Central memory CD8-positive, alpha-beta T cell (primary cell): ENCODE measurements around the gene FLOT2.

Source experiments
- ATAC-seq: fragments of 150-1000 bp; cut with Tn5 transposase; replicated peaks from 2 replicates; pipeline ENCODE4 v1.10.0; 2022; ENCODE audit warnings: mild to moderate bottlenecking, moderate FRiP score, moderate number of reproducible peaks; ENCODE audit not compliant: poor library complexity, severe bottlenecking; ENCODE audit errors: extremely low read depth
- DNase-seq, 2 donors: peaks; one replicate each; pipeline ENCODE4 v3.0.0; 2021; ENCODE audit warnings: low spot score in 2 of 2
- H3K27ac Mint-ChIP-seq: one replicate; pipeline ENCODE4 v1.8.0; 2022; ENCODE audit warnings: low read depth, mild to moderate bottlenecking, moderate library complexity, mixed read lengths
- H3K27me3 Mint-ChIP-seq: one replicate; pipeline ENCODE4 v1.8.0; 2022; ENCODE audit warnings: mixed read lengths
- H3K36me3 Mint-ChIP-seq: one replicate; pipeline ENCODE4 v1.8.0; 2022; ENCODE audit warnings: mild to moderate bottlenecking, moderate library complexity, mixed read lengths; ENCODE audit not compliant: insufficient read depth
- H3K4me1 Mint-ChIP-seq: one replicate; pipeline ENCODE4 v1.8.0; 2022; ENCODE audit warnings: mixed read lengths
- H3K4me3 Mint-ChIP-seq: one replicate; pipeline ENCODE4 v1.8.0; 2022; ENCODE audit warnings: mild to moderate bottlenecking, moderate library complexity, mixed read lengths
- H3K9me3 Mint-ChIP-seq: one replicate; pipeline ENCODE4 v1.8.0; 2022; ENCODE audit warnings: mixed read lengths

Gene FLOT2, protein sequence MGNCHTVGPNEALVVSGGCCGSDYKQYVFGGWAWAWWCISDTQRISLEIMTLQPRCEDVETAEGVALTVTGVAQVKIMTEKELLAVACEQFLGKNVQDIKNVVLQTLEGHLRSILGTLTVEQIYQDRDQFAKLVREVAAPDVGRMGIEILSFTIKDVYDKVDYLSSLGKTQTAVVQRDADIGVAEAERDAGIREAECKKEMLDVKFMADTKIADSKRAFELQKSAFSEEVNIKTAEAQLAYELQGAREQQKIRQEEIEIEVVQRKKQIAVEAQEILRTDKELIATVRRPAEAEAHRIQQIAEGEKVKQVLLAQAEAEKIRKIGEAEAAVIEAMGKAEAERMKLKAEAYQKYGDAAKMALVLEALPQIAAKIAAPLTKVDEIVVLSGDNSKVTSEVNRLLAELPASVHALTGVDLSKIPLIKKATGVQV

DNA sequence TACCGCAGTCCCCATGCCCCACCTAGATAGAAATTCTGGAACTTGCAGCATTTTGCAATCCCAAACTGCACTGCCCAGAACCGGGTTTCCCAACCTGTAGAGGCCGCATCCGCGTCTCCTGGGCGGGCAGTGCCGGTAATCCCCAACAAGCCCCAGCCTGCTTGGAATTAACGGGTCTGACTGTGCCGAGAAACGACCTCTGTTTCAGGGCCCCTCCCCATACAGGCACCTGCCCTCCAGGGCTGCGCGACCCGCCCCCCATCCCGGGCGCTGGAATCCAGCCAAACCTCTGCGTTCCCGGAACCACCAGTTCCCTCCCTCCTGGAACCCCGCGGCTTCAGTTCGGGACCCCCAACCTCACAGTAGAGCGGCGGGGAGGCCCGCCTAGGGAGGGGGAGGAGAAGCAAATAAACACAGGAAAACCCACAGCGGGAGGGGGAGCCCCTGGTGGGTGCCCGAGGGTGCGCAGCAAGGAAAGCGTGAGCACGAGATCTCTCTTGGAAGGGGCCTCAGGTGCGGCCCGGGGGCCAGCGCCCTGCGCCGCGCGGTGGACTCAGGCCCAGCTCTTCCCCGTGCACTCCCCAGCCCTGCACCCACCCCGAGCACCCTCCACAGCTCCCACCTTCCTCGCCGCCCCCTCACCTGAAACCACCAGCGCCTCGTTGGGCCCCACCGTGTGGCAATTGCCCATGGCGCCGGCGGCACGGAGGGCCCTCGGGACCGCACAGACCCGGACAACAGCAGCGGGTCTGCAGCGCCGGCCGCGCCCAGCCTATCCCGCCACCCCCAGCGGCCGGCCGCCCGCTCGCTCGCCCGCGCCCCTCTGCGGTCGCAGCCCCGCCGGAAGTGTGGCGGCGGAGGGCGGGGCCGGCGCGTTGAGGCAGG, at the start of gene FLOT2:
FLOT2 (minus strand) TSS at position 850 of the 885 bp plus-strand sequence; CDS start at position 691, 159 bp downstream.
- peak; percentile 71 for ATAC-seq
- no peaks in the 10 kb centered on the region for H3K27me3 Mint-ChIP-seq
- peaks cover 26% of the 10 kb centered on the region for H3K36me3 Mint-ChIP-seq
- H3K4me3 Mint-ChIP-seq, result peak within 1 kb of the TSS; percentile 99
- peak; percentile 40 to 50 for DNase-seq
- no peaks in the 10 kb centered on the region for H3K9me3 Mint-ChIP-seq
- peak within 1 kb of the TSS; percentile 93 for H3K27ac Mint-ChIP-seq
- peaks cover 55% of the 10 kb centered on the region for H3K4me1 Mint-ChIP-seq

DNA sequence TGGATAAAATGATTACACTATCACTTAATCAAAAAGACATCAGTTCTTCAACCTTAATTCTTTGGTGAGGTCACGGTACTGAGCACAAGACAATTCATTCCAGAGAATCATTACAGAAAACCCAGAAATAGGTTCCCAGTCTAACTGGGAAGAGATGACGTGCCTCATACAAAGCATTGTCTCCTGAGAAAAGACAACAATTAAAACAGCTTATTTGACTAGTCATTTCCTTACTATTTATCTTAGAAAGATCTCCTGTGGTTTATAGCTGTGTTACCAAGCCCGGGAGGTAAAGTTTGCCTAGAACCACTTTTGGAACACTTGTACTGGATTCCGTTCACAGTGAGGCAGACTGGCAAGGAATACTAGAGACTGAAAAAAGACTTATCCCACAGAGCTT, 48.7 kb upstream of the FLOT2 start:
- H3K27me3 Mint-ChIP-seq, result no peaks in the 10 kb centered on the region
- H3K27ac Mint-ChIP-seq, result peak overlapping the region; percentile 97
- DNase-seq (no peak), ATAC-seq (no peak)
- peaks cover 32% of the 10 kb centered on the region for H3K36me3 Mint-ChIP-seq
- H3K4me1 Mint-ChIP-seq, result peaks cover 52% of the 10 kb centered on the region
- no peaks in the 10 kb centered on the region for H3K9me3 Mint-ChIP-seq
- peak overlapping the region; percentile 56 for H3K4me3 Mint-ChIP-seq

GRCh38 chr17:28944862-28945741, 47.6 kb upstream of the FLOT2 start:
- Mint-ChIP-seq H3K27me3 (no peaks in the 10 kb centered on the region), H3K4me3 (peak overlapping the region; percentile 56), H3K27ac (peak overlapping the region; percentile 97), H3K36me3 (peaks cover 30% of the 10 kb centered on the region), H3K4me1 (peaks cover 60% of the 10 kb centered on the region), H3K9me3 (no peaks in the 10 kb centered on the region)
- DNase-seq (no peak), ATAC-seq (no peak)

DNA sequence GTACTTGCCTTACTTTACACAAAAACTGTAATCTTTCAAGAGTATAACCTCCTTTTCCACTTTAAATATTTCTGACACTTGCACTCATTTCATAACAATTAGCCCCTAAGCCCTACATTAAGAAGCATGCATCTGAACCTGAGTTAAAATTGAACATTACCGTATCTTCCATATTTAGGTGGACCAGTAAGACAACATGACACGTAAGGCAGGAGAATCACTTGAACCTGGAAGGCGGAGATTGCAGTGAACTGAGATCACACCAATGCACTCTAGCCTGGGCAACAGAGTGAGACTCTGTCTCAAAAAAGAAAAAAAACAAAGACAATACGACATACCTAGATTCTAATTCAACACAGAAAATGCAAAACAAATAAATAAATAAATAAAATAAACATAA, 46.8 kb upstream of the FLOT2 start:
- DNase-seq, result no peak
- Mint-ChIP-seq H3K4me3 (no peak overlapping the region), H3K36me3 (peaks cover 29% of the 10 kb centered on the region), H3K27me3 (no peaks in the 10 kb centered on the region), H3K27ac (peak overlapping the region; percentile 1), H3K4me1 (peaks cover 66% of the 10 kb centered on the region), H3K9me3 (no peaks in the 10 kb centered on the region)
- no peak for ATAC-seq

DNA sequence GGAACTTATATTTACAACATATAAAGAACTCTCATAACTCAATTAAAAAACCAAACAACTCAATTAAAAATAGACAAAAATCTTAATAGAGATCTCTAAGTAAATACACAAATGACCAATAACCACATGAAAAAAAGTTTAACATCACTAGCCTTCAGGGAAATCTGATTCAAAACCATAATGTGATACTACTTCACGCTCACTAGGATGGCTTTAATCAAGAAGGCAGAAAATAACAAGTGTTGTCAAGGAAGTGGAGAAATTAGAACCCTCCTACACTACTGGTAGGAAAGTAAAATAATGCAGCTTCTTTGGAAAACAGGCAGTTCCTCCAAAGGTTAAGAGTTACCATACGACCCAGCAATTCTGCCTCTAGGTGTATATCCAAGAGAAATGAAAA, 45.4 kb upstream of the FLOT2 start:
- Mint-ChIP-seq H3K9me3 (no peaks in the 10 kb centered on the region), H3K36me3 (peaks cover 25% of the 10 kb centered on the region), H3K4me3 (no peak overlapping the region), H3K4me1 (peaks cover 72% of the 10 kb centered on the region), H3K27me3 (no peaks in the 10 kb centered on the region), H3K27ac (peak overlapping the region; percentile 1)
- DNase-seq, result no peak
- ATAC-seq, result no peak

- peaks cover 24% of the 10 kb centered on the region for H3K36me3 Mint-ChIP-seq
- peaks cover 71% of the 10 kb centered on the region for H3K4me1 Mint-ChIP-seq
- DNase-seq (no peak), ATAC-seq (no peak)
- H3K27me3 Mint-ChIP-seq, result no peaks in the 10 kb centered on the region
- no peaks in the 10 kb centered on the region for H3K9me3 Mint-ChIP-seq
- H3K27ac Mint-ChIP-seq, result no peak overlapping the region
- H3K4me3 Mint-ChIP-seq, result no peak overlapping the region
Measured at GRCh38 chr17:28941251-28941650, 43.7 kb upstream of the FLOT2 start.

DNA sequence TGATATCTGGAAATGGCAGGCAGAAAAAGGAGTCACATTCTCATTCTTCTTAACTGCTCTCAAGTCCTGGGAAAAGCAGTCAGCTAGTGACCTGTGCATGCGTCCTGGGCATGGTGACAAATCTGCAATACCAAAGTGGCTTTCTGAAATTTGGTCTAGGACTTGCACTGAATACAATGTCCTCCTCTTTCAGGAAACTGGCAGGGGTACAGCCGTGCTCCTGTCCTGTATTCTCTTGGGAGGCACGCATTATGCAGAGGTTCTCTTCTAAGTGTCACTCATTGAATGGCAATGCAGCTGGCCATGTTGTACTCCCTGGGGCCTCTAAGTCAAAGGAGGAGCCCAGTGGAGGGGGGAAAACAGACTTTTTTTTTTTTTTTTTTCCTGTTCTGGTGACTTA, 43.1 kb upstream of the FLOT2 start:
- Mint-ChIP-seq H3K27ac (no peak overlapping the region), H3K4me3 (no peak overlapping the region), H3K4me1 (peaks cover 72% of the 10 kb centered on the region), H3K27me3 (no peaks in the 10 kb centered on the region), H3K36me3 (peaks cover 24% of the 10 kb centered on the region), H3K9me3 (no peaks in the 10 kb centered on the region)
- DNase-seq (no peak), ATAC-seq (no peak)

DNA sequence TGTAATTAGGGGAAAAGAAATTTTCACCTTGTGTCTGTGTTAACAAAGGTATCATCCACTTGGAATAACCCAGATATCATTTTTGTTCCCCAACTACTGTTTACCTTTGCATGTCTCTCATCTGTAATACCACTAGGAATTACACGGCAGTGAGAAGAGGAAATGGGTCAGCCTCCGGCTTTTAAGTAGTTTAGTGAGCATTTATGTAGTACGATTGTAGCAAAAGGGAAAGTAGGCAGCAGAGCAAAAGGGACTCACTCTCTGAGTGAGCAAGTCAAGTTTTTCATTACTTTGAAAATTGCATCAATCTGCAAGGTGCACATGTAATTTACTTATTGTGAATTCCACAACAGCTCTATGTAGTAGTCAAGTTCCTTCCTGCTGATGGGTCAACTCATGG, 42.6 kb upstream of the FLOT2 start:
- H3K4me1 Mint-ChIP-seq, result peaks cover 70% of the 10 kb centered on the region
- H3K27me3 Mint-ChIP-seq, result no peaks in the 10 kb centered on the region
- ATAC-seq (no peak), DNase-seq (no peak)
- no peak overlapping the region for H3K27ac Mint-ChIP-seq
- H3K4me3 Mint-ChIP-seq, result no peak overlapping the region
- H3K36me3 Mint-ChIP-seq, result peaks cover 24% of the 10 kb centered on the region
- H3K9me3 Mint-ChIP-seq, result no peaks in the 10 kb centered on the region

DNA sequence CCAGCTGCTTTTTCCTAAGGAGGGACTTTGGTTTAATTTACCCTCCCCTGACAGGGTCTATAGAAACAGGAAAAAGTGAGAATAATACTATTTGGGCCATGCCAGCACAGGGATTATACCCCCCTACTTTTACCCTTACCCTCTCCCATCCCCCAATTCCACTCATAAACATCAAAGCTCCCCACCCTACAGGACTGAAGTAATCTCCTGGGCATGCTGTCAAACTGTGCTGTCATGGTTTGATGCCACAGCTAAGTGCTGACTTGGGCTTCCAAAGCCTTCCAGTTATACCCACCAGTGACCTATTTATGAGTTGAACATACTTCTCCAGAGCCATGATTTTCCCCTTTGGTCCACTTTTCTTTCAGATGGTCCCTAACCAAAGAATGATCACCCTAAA, 41.0 kb upstream of the FLOT2 start:
- Mint-ChIP-seq H3K4me3 (no peak overlapping the region), H3K27ac (no peak overlapping the region)

GRCh38 chr17:28937044-28937729, 39.7 kb upstream of the FLOT2 start:
- Mint-ChIP-seq H3K27me3 (no peaks in the 10 kb centered on the region), H3K4me3 (no peak overlapping the region), H3K9me3 (no peaks in the 10 kb centered on the region), H3K4me1 (peaks cover 60% of the 10 kb centered on the region), H3K27ac (no peak overlapping the region), H3K36me3 (peaks cover 17% of the 10 kb centered on the region)
- ATAC-seq (no peak), DNase-seq (no peak)

More for the DNA sequence above, 41.0 kb upstream of the FLOT2 start:
- Mint-ChIP-seq H3K36me3 (peaks cover 24% of the 10 kb centered on the region), H3K27me3 (no peaks in the 10 kb centered on the region), H3K9me3 (no peaks in the 10 kb centered on the region), H3K4me1 (peaks cover 66% of the 10 kb centered on the region)
- ATAC-seq (no peak), DNase-seq (no peak)

DNA sequence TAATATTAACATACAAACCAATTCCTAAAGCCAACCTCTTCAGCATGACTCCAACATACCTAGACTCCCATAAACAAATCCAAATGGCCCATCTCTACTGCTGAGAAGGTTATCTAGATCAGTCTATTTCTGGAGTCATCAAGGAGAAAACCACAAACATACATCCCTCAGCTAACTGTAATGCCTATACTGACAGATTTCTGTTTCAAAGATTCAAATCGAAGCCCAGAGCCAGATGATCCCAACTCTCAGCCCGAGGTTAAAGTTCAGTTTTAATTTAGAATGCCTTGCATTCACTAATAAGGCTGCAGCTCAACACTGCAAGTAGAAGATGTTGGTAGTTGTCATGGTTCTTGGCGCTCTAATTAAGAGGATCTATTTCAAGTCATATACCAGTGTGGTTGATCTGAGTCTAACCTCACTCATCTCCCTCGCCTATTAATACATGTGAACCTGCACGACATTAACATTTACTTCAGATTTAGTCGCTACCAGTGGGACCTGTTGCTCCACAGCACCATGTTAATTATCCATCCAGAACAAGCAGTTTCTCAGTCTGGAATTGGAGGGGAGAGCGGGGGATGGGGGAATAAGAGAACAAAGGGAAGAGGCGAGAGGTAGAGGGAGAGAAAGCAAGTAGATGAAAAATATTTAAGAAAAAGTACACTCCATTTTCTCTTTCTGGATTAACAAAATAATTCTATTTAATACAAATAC, 38.4 kb upstream of the FLOT2 start:
- peaks cover 14% of the 10 kb centered on the region for H3K36me3 Mint-ChIP-seq
- H3K4me1 Mint-ChIP-seq, result peaks cover 54% of the 10 kb centered on the region
- ATAC-seq (no peak), DNase-seq (no peak)
- H3K4me3 Mint-ChIP-seq, result no peak overlapping the region
- H3K27ac Mint-ChIP-seq, result no peak overlapping the region
- H3K9me3 Mint-ChIP-seq, result no peaks in the 10 kb centered on the region
- no peaks in the 10 kb centered on the region for H3K27me3 Mint-ChIP-seq
